ENCODE measurements around the gene ADCK2.
"Not testable (repeated sequence)": the region's sequence is repeated elsewhere in the genome, so short reads cannot be mapped to it uniquely, and the experiment has no call there.

DNA sequence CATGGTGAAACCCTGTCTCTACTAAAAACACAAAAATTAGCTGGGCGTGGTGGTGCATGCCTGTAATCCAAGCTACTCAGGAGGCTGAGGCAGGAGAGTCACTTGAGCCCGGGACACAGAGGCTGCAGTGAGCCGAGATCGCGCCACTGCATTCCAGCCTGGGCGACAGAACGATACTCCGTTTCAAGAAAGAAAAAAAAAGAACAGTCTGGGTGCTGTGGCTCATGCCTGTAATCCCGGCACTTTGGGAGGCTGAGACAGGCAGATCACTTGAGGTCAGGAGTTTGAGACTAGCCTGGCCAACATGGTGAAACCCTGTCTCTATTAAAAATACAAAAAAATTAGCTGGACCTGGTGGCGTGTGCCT, 47.6 kb upstream of the ADCK2 start:
- TF ChIP-seq, protein P1, sequence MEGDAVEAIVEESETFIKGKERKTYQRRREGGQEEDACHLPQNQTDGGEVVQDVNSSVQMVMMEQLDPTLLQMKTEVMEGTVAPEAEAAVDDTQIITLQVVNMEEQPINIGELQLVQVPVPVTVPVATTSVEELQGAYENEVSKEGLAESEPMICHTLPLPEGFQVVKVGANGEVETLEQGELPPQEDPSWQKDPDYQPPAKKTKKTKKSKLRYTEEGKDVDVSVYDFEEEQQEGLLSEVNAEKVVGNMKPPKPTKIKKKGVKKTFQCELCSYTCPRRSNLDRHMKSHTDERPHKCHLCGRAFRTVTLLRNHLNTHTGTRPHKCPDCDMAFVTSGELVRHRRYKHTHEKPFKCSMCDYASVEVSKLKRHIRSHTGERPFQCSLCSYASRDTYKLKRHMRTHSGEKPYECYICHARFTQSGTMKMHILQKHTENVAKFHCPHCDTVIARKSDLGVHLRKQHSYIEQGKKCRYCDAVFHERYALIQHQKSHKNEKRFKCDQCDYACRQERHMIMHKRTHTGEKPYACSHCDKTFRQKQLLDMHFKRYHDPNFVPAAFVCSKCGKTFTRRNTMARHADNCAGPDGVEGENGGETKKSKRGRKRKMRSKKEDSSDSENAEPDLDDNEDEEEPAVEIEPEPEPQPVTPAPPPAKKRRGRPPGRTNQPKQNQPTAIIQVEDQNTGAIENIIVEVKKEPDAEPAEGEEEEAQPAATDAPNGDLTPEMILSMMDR (IDR thresholded peaks at IDR 0.05): not testable (repeated sequence)
- not testable (repeated sequence) for TF ChIP-seq POLR2A (IDR thresholded peaks at IDR 0.05)

All from Peyer's patch (tissue), 4 donors.